ENCODE results near the gene OR52B4. TPM values are rescaled to one million over a fixed set of nuclear protein-coding genes. Genes with fewer than 3 reads are reported as not detected.

OR52B4 gene
- total and polyA plus RNA-seq, 9 of the 15 experiments (the other 6 are each of a cell fraction or from before 2014, with no cell fraction given): not detected

- TF ChIP-seq CLOCK (CRISPR knock-in tag; IDR thresholded peaks at IDR 0.05; ENCODE audit: borderline replicate concordance) (no peak), ZNF239 (CRISPR knock-in tag; IDR thresholded peaks at IDR 0.05) (no peak), EWSR1 (IDR thresholded peaks at IDR 0.05; ENCODE audit: borderline replicate concordance, low read depth, partially characterized antibody) (no peak)
Measured at GRCh38 chr11:4381901-4382300, 13.7 kb upstream of the OR52B4 start (continued).

- POLR2A ChIA-PET: interaction anchor here (0.7 to 1.3 kb wide), 2 partner anchors 13 to 192 kb away, joined by 4 to 6 read pairs; no protein-coding TSS in a partner anchor
- CTCF ChIA-PET (ENCODE audit: low intra/inter-chr PET ratio): no interaction called here
- in situ Hi-C loops (cut with MboI): no loop called here
Measured at GRCh38 chr11:4375431-4376140, 7.4 kb upstream of the OR52B4 start.

More at GRCh38 chr11:4375431-4376140, 7.4 kb upstream of the OR52B4 start:
- H2AFZ ChIP-seq (ENCODE audit: low read depth, low read length): no peak overlapping the region
- H3K9ac ChIP-seq (ENCODE audit: insufficient read depth in 1 of 2, low read depth in 2 of 2, low read length in 2 of 2): no peak overlapping the region
- WGBS (ENCODE audit: insufficient coverage, low coverage, missing lambda C conversion rate): 4% methylated on average over 5 of the region's 5 CpGs
- H4K20me1 ChIP-seq (replicated peaks; ENCODE audit: control insufficient read depth, insufficient read depth, low read length): no peaks in the 10 kb centered on the region
- H3K4me3 ChIP-seq: no peak overlapping the region
- DNase-seq (ENCODE audit: extremely low read depth in 1 of 4, low spot score in 3 of 4) (no peak), ATAC-seq (no peak), FAIRE-seq (no peak)
- no peaks in the 10 kb centered on the region for H3K9me3 ChIP-seq (replicated peaks; ENCODE audit: control insufficient read depth, insufficient read depth, low read depth, low read length)
- H3K4me2 ChIP-seq (ENCODE audit: insufficient read depth, low read length): no peak overlapping the region
- H3K36me3 ChIP-seq (ENCODE audit: control insufficient read depth, insufficient read depth, low read length): no peaks in the 10 kb centered on the region
- no TSS peak for BruUV-seq (replicated peaks)
- no peaks in the 10 kb centered on the region for H3K9me1 ChIP-seq (ENCODE audit: control insufficient read depth, insufficient read depth, low read length)
- no peak overlapping the region for H3K27ac ChIP-seq (ENCODE audit: extremely low read depth, low read depth, low read length)
- intact Hi-C loops (cut with micrococcal nuclease): no loop called here
- peaks cover 9 to 21% of the 10 kb centered on the region in 2 experiments for H3K27me3 ChIP-seq (ENCODE audit: control insufficient read depth in 2 of 2, insufficient read depth in 2 of 2, low read length in 2 of 2)
- H3K4me1 ChIP-seq (replicated peaks in 1 of 2; ENCODE audit: control insufficient read depth in 2 of 2, insufficient read depth in 2 of 2, low read length in 2 of 2): no peaks in the 10 kb centered on the region
- TF ChIP-seq PTTG1 (tag; IDR thresholded peaks at IDR 0.05; ENCODE audit: low read depth): no peak
- peak; percentile 85 for TF ChIP-seq ZBTB40 (IDR thresholded peaks at IDR 0.05)
- peak; percentile 33; the same call in 1 of the 2 replicates for TF ChIP-seq ZBTB40 (CRISPR knock-in tag; IDR thresholded peaks at IDR 0.05)
- no peaks in the 10 kb centered on the region for H3K79me2 ChIP-seq (ENCODE audit: control insufficient read depth, insufficient read depth, low read length)
